Stimulated activated CD8-positive, alpha-beta memory T cell treated with anti-CD3 and anti-CD28 coated beads, Interleukin-15, amount 100 ng/mL, for 48 hours (primary cell): ENCODE data around the gene SYVN1.
"Not testable (repeated sequence)": the region's sequence is repeated elsewhere in the genome, so short reads cannot be mapped to it uniquely, and the experiment has no call there.

ENCODE experiments used
- DNase-seq, 2 donors: peaks; one replicate each; pipeline ENCODE4 v3.0.0-alpha.2; 2020; ENCODE audit warnings: low read depth in 2 of 2

Gene SYVN1

GRCh38 chr11:65151331-65151899 lies 17.1 kb upstream of the SYVN1 start:
- no peak for DNase-seq

- peak; percentile 17 to 41 for DNase-seq
Observed at GRCh38 chr11:65150509-65151299, 16.4 kb upstream of the SYVN1 start.

GRCh38 chr11:65150131-65150508 lies 15.8 kb upstream of the SYVN1 start:
- not testable (repeated sequence) for DNase-seq

- no peak for DNase-seq
Observed at GRCh38 chr11:65148657-65149056, 14.3 kb upstream of the SYVN1 start.

- no peak for DNase-seq
Observed at GRCh38 chr11:65147352-65148075, 13.2 kb upstream of the SYVN1 start.

GRCh38 chr11:65141896-65142494 lies 7.7 kb upstream of the SYVN1 start:
- no peak for DNase-seq

- no peak for DNase-seq
Observed at GRCh38 chr11:65136515-65137096, 2.3 kb upstream of the SYVN1 start.

GRCh38 chr11:65135633-65136145 lies 1.4 kb upstream of the SYVN1 start:
- no peak for DNase-seq

- peak; percentile 70 to 73 for DNase-seq
Observed at GRCh38 chr11:65134952-65135632, 773 bp upstream of the SYVN1 start.

GRCh38 chr11:65133724-65134123 lies 595 bp downstream of the SYVN1 start:
- no peak for DNase-seq

- DNase-seq = no peak
Observed at GRCh38 chr11:65132988-65133700, 1.2 kb downstream of the SYVN1 start.

- no peak for DNase-seq
Observed at GRCh38 chr11:65132238-65132987, 1.9 kb downstream of the SYVN1 start.

- no peak for DNase-seq
Observed at GRCh38 chr11:65131895-65132237, 2.5 kb downstream of the SYVN1 start.

GRCh38 chr11:65131417-65131776 lies 2.9 kb downstream of the SYVN1 start:
- DNase-seq = no peak

- no peak for DNase-seq
Observed at GRCh38 chr11:65130631-65131416, 3.5 kb downstream of the SYVN1 start.

- DNase-seq = no peak
Observed at GRCh38 chr11:65129649-65130441, 4.5 kb downstream of the SYVN1 start.

GRCh38 chr11:65128182-65129145 lies 5.9 kb downstream of the SYVN1 start:
- no peak for DNase-seq
